IPS-NIHi11 (cell line): Measurements from ENCODE around the gene SLC26A11.
"Not testable (repeated sequence)": the region's sequence is repeated elsewhere in the genome, so short reads cannot be mapped to it uniquely, and the experiment has no call there.

ENCODE experiments used
- DNase-seq: peaks from one replicate; pipeline ENCODE4 v3.0.0; 2012; ENCODE audit warnings: mixed read lengths, low spot score

Gene SLC26A11

GRCh38 chr17:80196652-80197051 is 23.6 kb upstream of the SLC26A11 start:
- DNase-seq, result no peak

GRCh38 chr17:80198144-80198661 is 22.0 kb upstream of the SLC26A11 start:
- peak; percentile 77 for DNase-seq

- DNase-seq, result not testable (repeated sequence)
Measured at GRCh38 chr17:80199295-80199694, 20.9 kb upstream of the SLC26A11 start.

GRCh38 chr17:80201446-80201845 is 18.8 kb upstream of the SLC26A11 start:
- DNase-seq, result no peak

- DNase-seq, result no peak
Measured at GRCh38 chr17:80202197-80202596, 18.0 kb upstream of the SLC26A11 start.

GRCh38 chr17:80203471-80203963 is 16.7 kb upstream of the SLC26A11 start:
- no peak for DNase-seq

GRCh38 chr17:80204626-80205468 is 15.4 kb upstream of the SLC26A11 start:
- no peak for DNase-seq

GRCh38 chr17:80205811-80206210 is 14.4 kb upstream of the SLC26A11 start:
- DNase-seq, result no peak

GRCh38 chr17:80208050-80208449 is 12.2 kb upstream of the SLC26A11 start:
- DNase-seq, result no peak

GRCh38 chr17:80209765-80210164 is 10.5 kb upstream of the SLC26A11 start:
- no peak for DNase-seq

GRCh38 chr17:80210348-80211108 is 9.7 kb upstream of the SLC26A11 start:
- no peak for DNase-seq

GRCh38 chr17:80212109-80212508 is 8.1 kb upstream of the SLC26A11 start:
- DNase-seq, result no peak

GRCh38 chr17:80212511-80212910 is 7.7 kb upstream of the SLC26A11 start:
- DNase-seq, result no peak

GRCh38 chr17:80212962-80213642 is 7.1 kb upstream of the SLC26A11 start:
- no peak for DNase-seq

GRCh38 chr17:80213643-80213975 is 6.6 kb upstream of the SLC26A11 start:
- no peak for DNase-seq

- no peak for DNase-seq
Measured at GRCh38 chr17:80214012-80214877, 6.0 kb upstream of the SLC26A11 start.

GRCh38 chr17:80214878-80215210 is 5.4 kb upstream of the SLC26A11 start:
- DNase-seq, result no peak

GRCh38 chr17:80216473-80217456 is 3.5 kb upstream of the SLC26A11 start:
- DNase-seq, result no peak

GRCh38 chr17:80217703-80218362 is 2.4 kb upstream of the SLC26A11 start:
- DNase-seq, result no peak

- DNase-seq, result no peak
Measured at GRCh38 chr17:80218391-80218790, 1.8 kb upstream of the SLC26A11 start.
